Mammary epithelial cell (primary cell): Measurements from ENCODE around the gene PUS7.
"Not testable (repeated sequence)": the region's sequence is repeated elsewhere in the genome, so short reads cannot be mapped to it uniquely, and the experiment has no call there.

ENCODE experiments used
- CTCF ChIP-seq, 2 donors: IDR thresholded peaks in 1 of 2; conservative IDR thresholded peaks in 1 of 2; 2 replicates each; pipeline ENCODE4 v1.5.1; 2011 to 2012; ENCODE audit warnings: inconsistent platforms in 2 of 2, low read length in 2 of 2, mild to moderate bottlenecking in 2 of 2, control low read depth in 1 of 2, low read depth in 1 of 2; ENCODE audit not compliant: insufficient read depth in 1 of 2; ENCODE audit errors: extremely low read depth in 1 of 2
- EZH2 ChIP-seq: IDR thresholded peaks from 2 replicates; pipeline ENCODE4 v1.6.1; 2012; ENCODE audit warnings: low read length, inconsistent platforms, borderline replicate concordance

- TF ChIP-seq CTCF (conservative IDR thresholded peaks at IDR 0.05 in 1 of 2, IDR thresholded peaks at IDR 0.05 in 1 of 2; ENCODE audit: extremely low read depth in 1 of 2, insufficient read depth in 1 of 2, low read depth in 1 of 2, low read length in 2 of 2); EZH2: not testable (repeated sequence)
Observed at GRCh38 chr7:105410774-105411173, 111.3 kb downstream of the PUS7 start.
